ENCODE measurements around the gene LMX1B. TPM values are rescaled to one million over a fixed set of nuclear protein-coding genes. Genes with fewer than 3 reads are reported as not detected.

The LMX1B gene
- total RNA-seq, 1 experiment from 2014 or later = 11.3 TPM

- ChIA-PET RAD21 (ENCODE audit: low non-redundant PET in 1 of 2, low total read pairs in 2 of 2, uncharacterized antibody in 2 of 2, unreplicated experiment in 2 of 2) (no interaction called here), POLR2A (no interaction called here), CTCF (interaction anchor here (1.3 kb wide), 1 partner anchor 11 kb away, joined by 7 read pairs; no protein-coding TSS in a partner anchor)
- no peak for DNase-seq (ENCODE audit: low read depth, low spot score)
- Histone ChIP-seq H3K36me3 (ENCODE audit: control insufficient read depth in 1 of 2, insufficient read depth in 2 of 2, low read length in 2 of 2) (no peaks in the 10 kb centered on the region), H3K27ac (ENCODE audit: low read depth, low read length) (no peak overlapping the region), H3K4me2 (ENCODE audit: low read length) (peak overlapping the region; percentile 57), H3K9me2 (ENCODE audit: insufficient read depth) (no peaks in the 10 kb centered on the region), H3K27me3 (ENCODE audit: insufficient read depth, low read length) (no peaks in the 10 kb centered on the region; the same call in 1 of the 2 replicates), H2AFZ (ENCODE audit: low read depth, low read length, poor library complexity, severe bottlenecking) (no peak overlapping the region), H3K79me2 (ENCODE audit: insufficient read depth, low read length) (no peaks in the 10 kb centered on the region), H3K9me3 (ENCODE audit: control insufficient read depth in 1 of 2, insufficient read depth in 1 of 2, low read depth in 1 of 2, low read length in 2 of 2) (no peaks in the 10 kb centered on the region), H3K9ac (ENCODE audit: low read length) (no peak overlapping the region), H3K4me3 (replicated peaks in 1 of 2; ENCODE audit: low read depth in 1 of 2, low read length in 2 of 2) (no peak overlapping the region), H4K20me1 (ENCODE audit: insufficient read depth) (no peaks in the 10 kb centered on the region), H3K4me1 (ENCODE audit: control insufficient read depth in 1 of 2, insufficient read depth in 2 of 2, low read length in 2 of 2) (peaks cover 0 to 10% of the 10 kb centered on the region in 2 experiments; a peak in 2 of 4 replicates)
- peak; percentile 50; the same call in 1 of the 2 replicates for ATAC-seq
- intact Hi-C loops (cut with micrococcal nuclease) = no loop called here
- TF ChIP-seq CBX3 (IDR thresholded peaks at IDR 0.05; ENCODE audit: low read depth) = peak; percentile 15; the same call in 1 of the 2 replicates
- no peak for TF ChIP-seq SIN3A (IDR thresholded peaks at IDR 0.05; ENCODE audit: low read depth)
- peak; percentile 24; the same call in 1 of the 2 replicates for TF ChIP-seq SP1 (IDR thresholded peaks at IDR 0.05; ENCODE audit: low read depth)
- no TSS peak for BruUV-seq (replicated peaks)
These were observed 44.7 kb upstream of the LMX1B start for GRCh38 chr9:126569036-126569435.

GRCh38 chr9:126578029-126578428, 35.7 kb upstream of the LMX1B start:
- Histone ChIP-seq H3K9me3 (ENCODE audit: control insufficient read depth in 1 of 2, insufficient read depth in 1 of 2, low read depth in 1 of 2, low read length in 2 of 2) (no peaks in the 10 kb centered on the region), H2AFZ (ENCODE audit: low read depth, low read length, poor library complexity, severe bottlenecking) (no peak overlapping the region), H3K4me2 (ENCODE audit: low read length) (no peak overlapping the region), H3K79me2 (ENCODE audit: insufficient read depth, low read length) (no peaks in the 10 kb centered on the region), H3K4me3 (replicated peaks in 1 of 2; ENCODE audit: low read depth in 1 of 2, low read length in 2 of 2) (no peak overlapping the region), H3K9ac (ENCODE audit: low read length) (no peak overlapping the region), H3K9me2 (ENCODE audit: insufficient read depth) (no peaks in the 10 kb centered on the region), H3K27me3 (ENCODE audit: insufficient read depth, low read length) (no peaks in the 10 kb centered on the region), H3K4me1 (ENCODE audit: control insufficient read depth in 1 of 2, insufficient read depth in 2 of 2, low read length in 2 of 2) (no peaks in the 10 kb centered on the region), H3K36me3 (ENCODE audit: control insufficient read depth in 1 of 2, insufficient read depth in 2 of 2, low read length in 2 of 2) (no peaks in the 10 kb centered on the region), H4K20me1 (ENCODE audit: insufficient read depth) (no peaks in the 10 kb centered on the region), H3K27ac (ENCODE audit: low read depth, low read length) (no peak overlapping the region)
- no TSS peak for BruUV-seq (replicated peaks)
- ChIA-PET CTCF (no interaction called here), RAD21 (ENCODE audit: low non-redundant PET in 1 of 2, low total read pairs in 2 of 2, uncharacterized antibody in 2 of 2, unreplicated experiment in 2 of 2) (no interaction called here), POLR2A (no interaction called here)
- intact Hi-C loops (cut with micrococcal nuclease) = no loop called here
- no peak for DNase-seq (ENCODE audit: low read depth, low spot score)
- no peak for ATAC-seq
- no peak for TF ChIP-seq CTCF (IDR thresholded peaks at IDR 0.05 in 2 of 3, conservative IDR thresholded peaks at IDR 0.05 in 1 of 3; ENCODE audit: borderline replicate concordance in 1 of 3, insufficient read depth in 1 of 3, low read depth in 2 of 3, low read length in 2 of 3)
- TF ChIP-seq, protein P1, sequence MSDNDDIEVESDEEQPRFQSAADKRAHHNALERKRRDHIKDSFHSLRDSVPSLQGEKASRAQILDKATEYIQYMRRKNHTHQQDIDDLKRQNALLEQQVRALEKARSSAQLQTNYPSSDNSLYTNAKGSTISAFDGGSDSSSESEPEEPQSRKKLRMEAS (IDR thresholded peaks at IDR 0.05) = no peak
- TF ChIP-seq, protein P2, sequence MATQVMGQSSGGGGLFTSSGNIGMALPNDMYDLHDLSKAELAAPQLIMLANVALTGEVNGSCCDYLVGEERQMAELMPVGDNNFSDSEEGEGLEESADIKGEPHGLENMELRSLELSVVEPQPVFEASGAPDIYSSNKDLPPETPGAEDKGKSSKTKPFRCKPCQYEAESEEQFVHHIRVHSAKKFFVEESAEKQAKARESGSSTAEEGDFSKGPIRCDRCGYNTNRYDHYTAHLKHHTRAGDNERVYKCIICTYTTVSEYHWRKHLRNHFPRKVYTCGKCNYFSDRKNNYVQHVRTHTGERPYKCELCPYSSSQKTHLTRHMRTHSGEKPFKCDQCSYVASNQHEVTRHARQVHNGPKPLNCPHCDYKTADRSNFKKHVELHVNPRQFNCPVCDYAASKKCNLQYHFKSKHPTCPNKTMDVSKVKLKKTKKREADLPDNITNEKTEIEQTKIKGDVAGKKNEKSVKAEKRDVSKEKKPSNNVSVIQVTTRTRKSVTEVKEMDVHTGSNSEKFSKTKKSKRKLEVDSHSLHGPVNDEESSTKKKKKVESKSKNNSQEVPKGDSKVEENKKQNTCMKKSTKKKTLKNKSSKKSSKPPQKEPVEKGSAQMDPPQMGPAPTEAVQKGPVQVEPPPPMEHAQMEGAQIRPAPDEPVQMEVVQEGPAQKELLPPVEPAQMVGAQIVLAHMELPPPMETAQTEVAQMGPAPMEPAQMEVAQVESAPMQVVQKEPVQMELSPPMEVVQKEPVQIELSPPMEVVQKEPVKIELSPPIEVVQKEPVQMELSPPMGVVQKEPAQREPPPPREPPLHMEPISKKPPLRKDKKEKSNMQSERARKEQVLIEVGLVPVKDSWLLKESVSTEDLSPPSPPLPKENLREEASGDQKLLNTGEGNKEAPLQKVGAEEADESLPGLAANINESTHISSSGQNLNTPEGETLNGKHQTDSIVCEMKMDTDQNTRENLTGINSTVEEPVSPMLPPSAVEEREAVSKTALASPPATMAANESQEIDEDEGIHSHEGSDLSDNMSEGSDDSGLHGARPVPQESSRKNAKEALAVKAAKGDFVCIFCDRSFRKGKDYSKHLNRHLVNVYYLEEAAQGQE (IDR thresholded peaks at IDR 0.05; ENCODE audit: low read depth) = no peak
- no peak for TF ChIP-seq POLR2A (IDR thresholded peaks at IDR 0.05; ENCODE audit: borderline replicate concordance, extremely low read depth, insufficient read depth, insufficient read length)
- TF ChIP-seq EGR1 (IDR thresholded peaks at IDR 0.05; ENCODE audit: low read depth) = no peak
- TF ChIP-seq SIN3A (IDR thresholded peaks at IDR 0.05; ENCODE audit: low read depth) = no peak
- no peak for TF ChIP-seq ELF1 (IDR thresholded peaks at IDR 0.05; ENCODE audit: borderline replicate concordance, low read depth)
- no peak for TF ChIP-seq ZFX (IDR thresholded peaks at IDR 0.05)
- TF ChIP-seq JUND (IDR thresholded peaks at IDR 0.05) = no peak
- TF ChIP-seq FOSL1 (IDR thresholded peaks at IDR 0.05; ENCODE audit: low read depth) = no peak
- TF ChIP-seq RAD21 (IDR thresholded peaks at IDR 0.05; ENCODE audit: low read depth) = no peak
- no peak for TF ChIP-seq POLR2AphosphoS5 (IDR thresholded peaks at IDR 0.05; ENCODE audit: low read depth, low read length)

Data from HCT116 (cell line).